ENCODE data around the gene XYLT1.

The XYLT1 gene

DNA sequence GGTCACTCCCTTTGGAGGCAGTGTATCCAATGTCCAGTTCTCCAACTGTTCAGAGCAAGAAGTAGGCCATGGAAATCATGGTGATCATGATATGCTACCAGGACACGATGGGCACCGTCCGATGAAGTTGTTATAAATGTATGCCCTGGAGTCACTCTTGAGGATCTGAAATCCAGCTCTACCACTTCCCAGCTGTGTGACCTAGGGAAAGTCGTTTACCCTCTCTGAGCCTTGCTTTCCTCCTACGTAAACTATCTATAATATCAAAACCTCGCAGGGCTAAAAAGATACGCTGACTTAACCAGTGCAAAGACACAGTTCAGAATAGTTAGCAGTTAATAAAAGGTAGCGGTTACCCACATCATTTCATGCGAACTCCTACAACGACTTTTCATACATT, 194.2 kb downstream of the XYLT1 start:
- Histone ChIP-seq H2AFZ (ENCODE audit: low read depth, low read length) (no peak overlapping the region), H3K4me3 (ENCODE audit: low read length) (no peak overlapping the region), H3K27ac (ENCODE audit: low read length) (no peak overlapping the region), H3K4me2 (ENCODE audit: low read length) (no peak overlapping the region), H3K4me1 (ENCODE audit: low read length) (peaks cover 4% of the 10 kb centered on the region; the same call in 1 of the 2 replicates), H3K36me3 (replicated peaks; ENCODE audit: low read depth, low read length) (no peaks in the 10 kb centered on the region), H3K27me3 (ENCODE audit: low read depth, low read length) (peaks cover 12% of the 10 kb centered on the region), H4K20me1 (ENCODE audit: insufficient read depth, low read length) (no peaks in the 10 kb centered on the region), H3K9me3 (ENCODE audit: insufficient read depth, low read length) (no peaks in the 10 kb centered on the region), H3K79me2 (ENCODE audit: low read length) (no peaks in the 10 kb centered on the region), H3K9ac (ENCODE audit: low read length) (no peak overlapping the region)
- TF ChIP-seq EZH2phosphoT487 (IDR thresholded peaks at IDR 0.05; ENCODE audit: low read depth): no peak
- TF ChIP-seq, protein P1, sequence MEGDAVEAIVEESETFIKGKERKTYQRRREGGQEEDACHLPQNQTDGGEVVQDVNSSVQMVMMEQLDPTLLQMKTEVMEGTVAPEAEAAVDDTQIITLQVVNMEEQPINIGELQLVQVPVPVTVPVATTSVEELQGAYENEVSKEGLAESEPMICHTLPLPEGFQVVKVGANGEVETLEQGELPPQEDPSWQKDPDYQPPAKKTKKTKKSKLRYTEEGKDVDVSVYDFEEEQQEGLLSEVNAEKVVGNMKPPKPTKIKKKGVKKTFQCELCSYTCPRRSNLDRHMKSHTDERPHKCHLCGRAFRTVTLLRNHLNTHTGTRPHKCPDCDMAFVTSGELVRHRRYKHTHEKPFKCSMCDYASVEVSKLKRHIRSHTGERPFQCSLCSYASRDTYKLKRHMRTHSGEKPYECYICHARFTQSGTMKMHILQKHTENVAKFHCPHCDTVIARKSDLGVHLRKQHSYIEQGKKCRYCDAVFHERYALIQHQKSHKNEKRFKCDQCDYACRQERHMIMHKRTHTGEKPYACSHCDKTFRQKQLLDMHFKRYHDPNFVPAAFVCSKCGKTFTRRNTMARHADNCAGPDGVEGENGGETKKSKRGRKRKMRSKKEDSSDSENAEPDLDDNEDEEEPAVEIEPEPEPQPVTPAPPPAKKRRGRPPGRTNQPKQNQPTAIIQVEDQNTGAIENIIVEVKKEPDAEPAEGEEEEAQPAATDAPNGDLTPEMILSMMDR (IDR thresholded peaks at IDR 0.05; ENCODE audit: low read depth, low read length): no peak

GRCh38 chr16:17276010-17276530, 194.7 kb downstream of the XYLT1 start:
- H3K4me2 ChIP-seq (ENCODE audit: low read length): no peak overlapping the region
- H3K79me2 ChIP-seq (ENCODE audit: low read length): no peaks in the 10 kb centered on the region
- H3K4me1 ChIP-seq (ENCODE audit: low read length): peaks cover 4% of the 10 kb centered on the region; the same call in 1 of the 2 replicates
- peaks cover 9% of the 10 kb centered on the region for H3K27me3 ChIP-seq (ENCODE audit: low read depth, low read length)
- TF ChIP-seq, protein P1 (IDR thresholded peaks at IDR 0.05; ENCODE audit: low read depth, low read length): no peak
- TF ChIP-seq EZH2phosphoT487 (IDR thresholded peaks at IDR 0.05; ENCODE audit: low read depth): no peak
- no peaks in the 10 kb centered on the region for H4K20me1 ChIP-seq (ENCODE audit: insufficient read depth, low read length)
- H3K27ac ChIP-seq (ENCODE audit: low read length): no peak overlapping the region
- no peak overlapping the region for H3K4me3 ChIP-seq (ENCODE audit: low read length)
- no peaks in the 10 kb centered on the region for H3K9me3 ChIP-seq (ENCODE audit: insufficient read depth, low read length)
- H3K9ac ChIP-seq (ENCODE audit: low read length): no peak overlapping the region
- no peaks in the 10 kb centered on the region for H3K36me3 ChIP-seq (replicated peaks; ENCODE audit: low read depth, low read length)
- H2AFZ ChIP-seq (ENCODE audit: low read depth, low read length): no peak overlapping the region

DNA sequence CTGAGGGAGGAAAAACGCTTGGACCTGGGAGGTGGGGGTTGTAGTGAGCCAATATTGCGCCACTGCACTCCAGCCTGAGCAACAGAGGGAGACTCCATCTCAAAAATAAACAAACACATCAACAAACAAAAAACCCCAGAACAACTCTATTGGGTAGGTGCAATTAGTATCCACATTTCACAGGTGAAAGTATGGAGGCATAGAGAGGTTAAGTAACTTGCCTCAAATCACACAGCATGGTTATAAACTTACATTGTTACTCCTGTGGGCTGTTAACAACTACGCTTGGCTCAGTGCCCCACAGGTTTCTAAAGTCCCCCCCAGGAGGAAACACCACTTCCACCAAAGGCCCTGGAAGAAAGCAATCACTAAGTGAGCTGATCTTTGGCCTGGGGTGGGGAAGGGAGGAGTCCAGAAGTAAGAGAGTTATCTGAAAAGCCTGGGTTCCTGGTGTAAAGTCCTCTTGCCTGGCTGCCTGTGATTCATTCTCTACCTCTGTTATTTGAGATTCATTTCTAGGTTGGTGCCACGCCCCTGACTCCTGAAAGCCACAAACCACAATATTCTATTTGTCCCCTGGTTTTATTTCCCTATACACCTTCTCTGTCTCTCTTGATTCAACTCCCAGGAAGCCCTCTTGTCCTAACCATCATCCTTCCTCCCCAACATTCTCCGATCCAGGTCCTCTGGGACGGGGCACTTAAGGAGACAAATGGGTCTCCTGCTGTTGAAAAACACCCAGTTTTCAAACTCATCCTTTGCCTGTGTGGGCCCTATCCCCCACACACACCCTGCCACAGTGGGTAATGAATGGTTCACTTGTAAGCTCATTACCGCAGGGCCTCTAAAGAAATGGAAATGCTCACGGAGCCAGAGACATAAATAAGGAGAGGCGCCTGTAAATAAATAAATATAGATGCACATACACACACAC, 195.4 kb downstream of the XYLT1 start:
- no peak for TF ChIP-seq EZH2phosphoT487 (IDR thresholded peaks at IDR 0.05; ENCODE audit: low read depth)
- TF ChIP-seq, protein P1 (IDR thresholded peaks at IDR 0.05; ENCODE audit: low read depth, low read length): no peak
- H3K27ac ChIP-seq (ENCODE audit: low read length): no peak overlapping the region
- H3K79me2 ChIP-seq (ENCODE audit: low read length): no peaks in the 10 kb centered on the region
- H3K4me2 ChIP-seq (ENCODE audit: low read length): no peak overlapping the region
- H3K36me3 ChIP-seq (replicated peaks; ENCODE audit: low read depth, low read length): no peaks in the 10 kb centered on the region
- H3K4me1 ChIP-seq (ENCODE audit: low read length): peaks cover 4% of the 10 kb centered on the region; the same call in 1 of the 2 replicates
- H3K9ac ChIP-seq (ENCODE audit: low read length): no peak overlapping the region
- no peak overlapping the region for H2AFZ ChIP-seq (ENCODE audit: low read depth, low read length)
- peaks cover 9% of the 10 kb centered on the region for H3K27me3 ChIP-seq (ENCODE audit: low read depth, low read length)
- H3K9me3 ChIP-seq (ENCODE audit: insufficient read depth, low read length): no peaks in the 10 kb centered on the region
- no peaks in the 10 kb centered on the region for H4K20me1 ChIP-seq (ENCODE audit: insufficient read depth, low read length)
- no peak overlapping the region for H3K4me3 ChIP-seq (ENCODE audit: low read length)

DNA sequence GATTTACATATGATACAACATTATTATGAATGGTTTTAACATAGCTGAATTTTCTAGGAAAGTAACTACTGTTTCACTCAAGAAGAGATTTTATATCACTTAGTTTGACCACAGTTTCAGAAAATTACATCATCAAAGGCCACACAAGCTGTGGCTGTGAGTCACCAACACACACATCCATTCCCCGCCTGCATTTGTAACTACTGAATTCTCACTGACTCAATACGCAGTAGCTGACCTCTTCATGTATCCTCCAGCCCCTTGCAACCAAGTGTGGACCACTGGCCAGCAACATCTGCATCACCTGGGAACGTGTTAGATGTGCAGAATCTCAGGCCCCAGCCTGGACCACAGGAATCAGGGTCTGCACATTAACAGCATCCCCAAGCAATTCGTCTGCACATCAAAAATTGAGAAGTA, 197.6 kb downstream of the XYLT1 start:
- H3K4me2 ChIP-seq (ENCODE audit: low read length): no peak overlapping the region
- H4K20me1 ChIP-seq (ENCODE audit: insufficient read depth, low read length): no peaks in the 10 kb centered on the region

More for the DNA sequence above, 197.6 kb downstream of the XYLT1 start:
- Histone ChIP-seq H3K79me2 (ENCODE audit: low read length) (no peaks in the 10 kb centered on the region), H3K9ac (ENCODE audit: low read length) (no peak overlapping the region), H3K9me3 (ENCODE audit: insufficient read depth, low read length) (no peaks in the 10 kb centered on the region), H3K4me3 (ENCODE audit: low read length) (no peak overlapping the region), H3K4me1 (ENCODE audit: low read length) (peaks cover 4% of the 10 kb centered on the region; the same call in 1 of the 2 replicates), H2AFZ (ENCODE audit: low read depth, low read length) (no peak overlapping the region), H3K27ac (ENCODE audit: low read length) (no peak overlapping the region), H3K36me3 (replicated peaks; ENCODE audit: low read depth, low read length) (no peaks in the 10 kb centered on the region), H3K27me3 (ENCODE audit: low read depth, low read length) (peaks cover under 1% of the 10 kb centered on the region; the same call in 1 of the 2 replicates)
- TF ChIP-seq, protein P1 (IDR thresholded peaks at IDR 0.05; ENCODE audit: low read depth, low read length): no peak
- no peak for TF ChIP-seq EZH2phosphoT487 (IDR thresholded peaks at IDR 0.05; ENCODE audit: low read depth)

All from OCI-LY3 (cell line).